B cell (primary cell): Measurements from ENCODE around the gene AXIN2.

Experiments used
- EZH2 ChIP-seq: IDR thresholded peaks from 2 replicates; pipeline ENCODE4 v1.6.1; 2012; ENCODE audit warnings: borderline replicate concordance, low read depth, mild to moderate bottlenecking, moderate library complexity, low read length; ENCODE audit not compliant: insufficient read depth, poor library complexity, severe bottlenecking
- TF ChIP-seq, protein P1 (sequence below): fragments of 200-600 bp; IDR thresholded peaks from one replicate; pipeline ENCODE4 v1.8.0; 2022; ENCODE audit warnings: antibody characterized with exemption, mild to moderate bottlenecking

- TF ChIP-seq, protein P1, sequence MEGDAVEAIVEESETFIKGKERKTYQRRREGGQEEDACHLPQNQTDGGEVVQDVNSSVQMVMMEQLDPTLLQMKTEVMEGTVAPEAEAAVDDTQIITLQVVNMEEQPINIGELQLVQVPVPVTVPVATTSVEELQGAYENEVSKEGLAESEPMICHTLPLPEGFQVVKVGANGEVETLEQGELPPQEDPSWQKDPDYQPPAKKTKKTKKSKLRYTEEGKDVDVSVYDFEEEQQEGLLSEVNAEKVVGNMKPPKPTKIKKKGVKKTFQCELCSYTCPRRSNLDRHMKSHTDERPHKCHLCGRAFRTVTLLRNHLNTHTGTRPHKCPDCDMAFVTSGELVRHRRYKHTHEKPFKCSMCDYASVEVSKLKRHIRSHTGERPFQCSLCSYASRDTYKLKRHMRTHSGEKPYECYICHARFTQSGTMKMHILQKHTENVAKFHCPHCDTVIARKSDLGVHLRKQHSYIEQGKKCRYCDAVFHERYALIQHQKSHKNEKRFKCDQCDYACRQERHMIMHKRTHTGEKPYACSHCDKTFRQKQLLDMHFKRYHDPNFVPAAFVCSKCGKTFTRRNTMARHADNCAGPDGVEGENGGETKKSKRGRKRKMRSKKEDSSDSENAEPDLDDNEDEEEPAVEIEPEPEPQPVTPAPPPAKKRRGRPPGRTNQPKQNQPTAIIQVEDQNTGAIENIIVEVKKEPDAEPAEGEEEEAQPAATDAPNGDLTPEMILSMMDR: no peak
- no peak for TF ChIP-seq EZH2
These were observed 14.9 kb downstream of the AXIN2 start for GRCh38 chr17:65546579-65546978.
